ENCODE measurements around the gene SBF1. TPM values are rescaled to one million over a fixed set of nuclear protein-coding genes. Genes with fewer than 3 reads are reported as not detected.
"Not testable (repeated sequence)": the region's sequence is repeated elsewhere in the genome, so short reads cannot be mapped to it uniquely, and the experiment has no call there.

Gene SBF1
- total RNA-seq = 47.7 TPM
- long read RNA-seq, full-length matches to known transcripts = 13 of 54 reads
- long read RNA-seq, partial matches to known transcripts = 26 of 54 reads
- long read RNA-seq, other reads (novel, unspliced or antisense) = 15 of 54 reads

- peak; percentile 95 for DNase-seq (ENCODE audit: missing footprints)
- intact Hi-C loops (cut with DNase I) = no loop called here
- ATAC-seq = peak; percentile 99
Observed at GRCh38 chr22:50474710-50475651, at the start of gene SBF1. Gene SBF1 (minus strand): TSS chr22:50475035. CDS start chr22:50474840, 195 bp downstream.

- ATAC-seq (no peak), DNase-seq (ENCODE audit: missing footprints) (peak; percentile 55)
- intact Hi-C loops (cut with DNase I) = no loop called here
Observed at GRCh38 chr22:50523806-50524675, 49.2 kb upstream of the SBF1 start.

GRCh38 chr22:50523458-50523805, 48.6 kb upstream of the SBF1 start:
- no peak for ATAC-seq
- DNase-seq (ENCODE audit: missing footprints) = peak; percentile 63
- intact Hi-C loops (cut with DNase I) = no loop called here

GRCh38 chr22:50522806-50523438, 48.1 kb upstream of the SBF1 start:
- ATAC-seq = no peak
- peak; percentile 76 for DNase-seq (ENCODE audit: missing footprints)
- intact Hi-C loops (cut with DNase I) = no loop called here

GRCh38 chr22:50522208-50522805, 47.5 kb upstream of the SBF1 start:
- no peak for ATAC-seq
- peak; percentile 15 for DNase-seq (ENCODE audit: missing footprints)
- intact Hi-C loops (cut with DNase I) = no loop called here

GRCh38 chr22:50521710-50522109, 46.9 kb upstream of the SBF1 start:
- no peak for ATAC-seq
- DNase-seq (ENCODE audit: missing footprints) = peak; percentile 7
- intact Hi-C loops (cut with DNase I) = no loop called here

- ATAC-seq (no peak), DNase-seq (ENCODE audit: missing footprints) (peak; percentile 46)
- intact Hi-C loops (cut with DNase I) = no loop called here
Observed at GRCh38 chr22:50520826-50521453, 46.1 kb upstream of the SBF1 start.

- intact Hi-C loops (cut with DNase I); ATAC-seq; DNase-seq (ENCODE audit: missing footprints): not testable (repeated sequence)
Observed at GRCh38 chr22:50520184-50520583, 45.3 kb upstream of the SBF1 start.

- DNase-seq (ENCODE audit: missing footprints) (peak; percentile 44), ATAC-seq (no peak)
- intact Hi-C loops (cut with DNase I) = no loop called here
Observed at GRCh38 chr22:50519151-50519550, 44.3 kb upstream of the SBF1 start.

GRCh38 chr22:50518606-50519005, 43.8 kb upstream of the SBF1 start:
- intact Hi-C loops (cut with DNase I) = no loop called here
- ATAC-seq (no peak), DNase-seq (ENCODE audit: missing footprints) (peak; percentile 28)

GRCh38 chr22:50517495-50518260, 42.8 kb upstream of the SBF1 start:
- intact Hi-C loops (cut with DNase I) = no loop called here
- DNase-seq (ENCODE audit: missing footprints) (peak; percentile 64), ATAC-seq (no peak)

GRCh38 chr22:50516891-50517290, 42.1 kb upstream of the SBF1 start:
- ATAC-seq (no peak), DNase-seq (ENCODE audit: missing footprints) (peak; percentile 22)
- intact Hi-C loops (cut with DNase I) = no loop called here

- ATAC-seq (no peak), DNase-seq (ENCODE audit: missing footprints) (no peak)
- intact Hi-C loops (cut with DNase I) = no loop called here
Observed at GRCh38 chr22:50516068-50516467, 41.2 kb upstream of the SBF1 start.

GRCh38 chr22:50513175-50513574, 38.3 kb upstream of the SBF1 start:
- intact Hi-C loops (cut with DNase I) = no loop called here
- DNase-seq (ENCODE audit: missing footprints) = peak; percentile 33

GRCh38 chr22:50508897-50509296, 34.1 kb upstream of the SBF1 start:
- ATAC-seq (no peak), DNase-seq (ENCODE audit: missing footprints) (no peak)
- intact Hi-C loops (cut with DNase I) = loop anchor here (5.0 kb wide), 2 partner anchors 73 to 257 kb away; partner anchors contain the start of genes CHKB and HDAC10

More at GRCh38 chr22:50513175-50513574, 38.3 kb upstream of the SBF1 start:
- ATAC-seq = no peak

- DNase-seq (ENCODE audit: missing footprints) = peak; percentile 99
- intact Hi-C loops (cut with DNase I) = loop anchor here (5.0 kb wide), 2 partner anchors 74 to 256 kb away; partner anchors contain the start of genes CHKB and HDAC10
- peak; percentile 79 for ATAC-seq
Observed at GRCh38 chr22:50507991-50508884, 33.4 kb upstream of the SBF1 start, which contains the start of gene NCAPH2. Gene NCAPH2 (plus strand): TSS chr22:50508224. CDS start chr22:50508338, 114 bp downstream.

All from Right ventricle myocardium inferior (tissue), 1 donor.